Fibroblast of peridontal ligament (primary cell): Measurements from ENCODE around the gene KRTAP8-1.

Experiments
- DNase-seq: peaks from one replicate; pipeline ENCODE4 v3.0.0-alpha.2; 2010; ENCODE audit errors: extremely low read depth

The KRTAP8-1 gene

GRCh38 chr21:30813174-30813573 is at the start of gene KRTAP8-1:
Gene KRTAP8-1 (minus strand): TSS chr21:30813274. CDS start chr21:30813220, 54 bp downstream.
- no peak for DNase-seq

- DNase-seq = no peak
Measured at GRCh38 chr21:30847627-30848500, 34.8 kb upstream of the KRTAP8-1 start.

- DNase-seq = no peak
Measured at GRCh38 chr21:30842990-30843389, 29.9 kb upstream of the KRTAP8-1 start.

- no peak for DNase-seq
Measured at GRCh38 chr21:30839304-30839703, 26.2 kb upstream of the KRTAP8-1 start.

GRCh38 chr21:30838536-30838935 is 25.5 kb upstream of the KRTAP8-1 start:
- DNase-seq = no peak

GRCh38 chr21:30831194-30831765 is 18.2 kb upstream of the KRTAP8-1 start:
- no peak for DNase-seq

- DNase-seq = no peak
Measured at GRCh38 chr21:30829659-30830058, 16.6 kb upstream of the KRTAP8-1 start, which contains the start of gene KRTAP7-1. Gene KRTAP7-1 (minus strand): TSS chr21:30829759. CDS start chr21:30829698, 61 bp downstream.

GRCh38 chr21:30818837-30819610 is 6.0 kb upstream of the KRTAP8-1 start:
- no peak for DNase-seq

GRCh38 chr21:30800605-30801004 is 12.5 kb downstream of the KRTAP8-1 start:
- no peak for DNase-seq

GRCh38 chr21:30793581-30794314 is 19.3 kb downstream of the KRTAP8-1 start:
- DNase-seq = no peak

GRCh38 chr21:30779249-30779648 is 33.8 kb downstream of the KRTAP8-1 start:
- DNase-seq = no peak

GRCh38 chr21:30769724-30770431 is 43.2 kb downstream of the KRTAP8-1 start:
- DNase-seq = no peak
